GM12874 (cell line): ENCODE results near the gene ASCC1.

Experiments used
- TF ChIP-seq, protein P1 (sequence below): IDR thresholded peaks from 2 replicates; pipeline ENCODE4 v1.5.1; 2011; ENCODE audit warnings: low read depth, mild to moderate bottlenecking, control low read depth, low read length, moderate library complexity; ENCODE audit not compliant: insufficient read depth

The ASCC1 gene

DNA sequence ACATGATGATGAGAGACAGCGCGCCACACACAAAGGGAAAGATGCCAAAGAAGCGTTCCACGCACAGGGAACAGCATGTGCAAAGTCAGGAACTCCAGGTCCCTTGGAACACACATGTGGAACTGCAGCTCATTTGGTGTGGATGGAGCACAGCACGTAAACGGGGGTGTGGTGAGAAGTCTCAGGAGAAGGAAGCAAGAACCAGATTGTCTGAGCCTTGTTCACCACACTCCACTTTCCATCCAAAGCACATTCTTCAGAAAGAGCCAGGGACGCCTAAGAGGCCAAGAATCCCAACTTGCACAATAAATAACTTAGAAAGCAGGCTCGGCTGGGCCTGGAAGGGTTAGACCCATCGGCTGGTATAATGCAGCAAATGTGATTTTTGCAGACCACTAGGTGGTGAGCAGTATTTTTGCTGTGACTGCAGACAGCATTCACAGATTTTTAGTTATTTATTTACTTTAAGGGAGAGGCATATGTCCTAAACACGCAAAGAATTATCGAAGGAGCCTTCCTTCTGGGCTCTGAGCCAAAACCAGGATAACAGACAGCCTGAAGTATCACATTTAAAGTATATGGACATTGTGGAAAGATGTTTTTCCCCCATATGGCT is 27.9 kb upstream of the ASCC1 start:
- TF ChIP-seq, protein P1, sequence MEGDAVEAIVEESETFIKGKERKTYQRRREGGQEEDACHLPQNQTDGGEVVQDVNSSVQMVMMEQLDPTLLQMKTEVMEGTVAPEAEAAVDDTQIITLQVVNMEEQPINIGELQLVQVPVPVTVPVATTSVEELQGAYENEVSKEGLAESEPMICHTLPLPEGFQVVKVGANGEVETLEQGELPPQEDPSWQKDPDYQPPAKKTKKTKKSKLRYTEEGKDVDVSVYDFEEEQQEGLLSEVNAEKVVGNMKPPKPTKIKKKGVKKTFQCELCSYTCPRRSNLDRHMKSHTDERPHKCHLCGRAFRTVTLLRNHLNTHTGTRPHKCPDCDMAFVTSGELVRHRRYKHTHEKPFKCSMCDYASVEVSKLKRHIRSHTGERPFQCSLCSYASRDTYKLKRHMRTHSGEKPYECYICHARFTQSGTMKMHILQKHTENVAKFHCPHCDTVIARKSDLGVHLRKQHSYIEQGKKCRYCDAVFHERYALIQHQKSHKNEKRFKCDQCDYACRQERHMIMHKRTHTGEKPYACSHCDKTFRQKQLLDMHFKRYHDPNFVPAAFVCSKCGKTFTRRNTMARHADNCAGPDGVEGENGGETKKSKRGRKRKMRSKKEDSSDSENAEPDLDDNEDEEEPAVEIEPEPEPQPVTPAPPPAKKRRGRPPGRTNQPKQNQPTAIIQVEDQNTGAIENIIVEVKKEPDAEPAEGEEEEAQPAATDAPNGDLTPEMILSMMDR, result peak; percentile 21; the same call in 1 of the 2 replicates

DNA sequence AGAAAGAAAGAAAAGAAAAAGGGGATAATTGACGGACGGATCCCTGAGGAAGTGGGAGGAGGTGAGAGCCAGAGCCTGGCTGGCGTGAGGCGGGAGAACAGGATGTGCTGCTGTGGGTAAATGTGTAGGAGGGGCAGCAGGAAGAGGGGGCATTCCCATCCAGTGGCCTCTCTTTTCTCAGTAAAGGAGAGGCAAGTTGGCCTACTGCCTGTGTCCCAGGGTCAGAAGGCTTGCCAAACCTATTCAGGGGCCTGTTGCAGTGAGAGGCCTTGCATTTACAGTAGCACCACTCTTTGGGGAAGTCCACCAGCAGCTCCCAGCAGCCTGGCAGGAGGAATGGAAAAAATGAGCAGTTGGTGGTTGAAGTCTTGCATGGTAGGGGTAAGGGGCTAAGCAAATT is 26.6 kb upstream of the ASCC1 start:
- TF ChIP-seq, protein P1, result no peak

DNA sequence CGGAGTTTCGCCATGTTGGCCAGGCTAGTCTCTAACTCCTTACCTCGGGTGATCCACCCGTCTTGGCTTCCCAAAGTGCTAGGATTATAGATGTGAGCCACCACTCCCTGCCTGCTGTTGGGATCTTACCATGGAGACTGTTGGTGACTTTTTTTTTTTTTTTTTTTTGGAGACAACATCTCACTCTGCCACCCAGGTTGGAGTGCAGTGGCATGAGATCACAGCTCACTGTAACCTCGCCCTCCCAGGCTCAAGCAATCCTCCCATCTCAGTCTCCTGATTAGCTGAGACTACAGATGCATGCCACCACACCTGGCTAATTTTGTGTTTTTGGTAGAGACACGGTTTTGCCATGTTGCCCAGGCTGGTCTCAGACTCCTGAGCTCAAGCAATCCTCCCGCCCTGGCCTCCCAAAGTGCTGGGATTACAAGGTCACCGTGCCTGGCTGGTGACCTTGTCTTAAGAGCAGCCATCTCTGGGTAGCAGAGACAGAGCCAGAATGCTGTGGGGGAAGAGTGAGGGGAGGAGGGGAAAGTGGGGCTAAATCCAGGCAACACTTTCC is 25.7 kb upstream of the ASCC1 start:
- TF ChIP-seq, protein P1, result no peak

DNA sequence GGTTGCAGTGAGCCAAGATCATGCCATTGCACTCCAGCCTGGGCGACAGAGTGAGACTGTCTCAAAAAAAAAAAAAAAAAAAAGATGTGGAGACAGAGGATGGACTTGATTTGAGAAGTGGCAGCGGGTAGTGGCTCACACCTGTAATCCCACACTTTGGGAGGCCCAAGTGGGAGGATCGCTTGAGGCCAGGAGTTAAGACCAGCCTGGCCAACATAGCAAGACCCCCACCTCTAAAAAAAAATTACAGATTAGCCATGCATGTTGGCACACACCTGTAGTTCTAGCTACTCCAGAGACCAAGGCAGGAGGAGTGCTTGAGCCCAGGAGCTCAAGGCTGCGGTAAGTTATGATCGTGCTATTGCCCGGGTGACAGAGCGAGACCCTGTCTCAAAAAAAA is 24.3 kb upstream of the ASCC1 start:
- TF ChIP-seq, protein P1, result no peak

DNA sequence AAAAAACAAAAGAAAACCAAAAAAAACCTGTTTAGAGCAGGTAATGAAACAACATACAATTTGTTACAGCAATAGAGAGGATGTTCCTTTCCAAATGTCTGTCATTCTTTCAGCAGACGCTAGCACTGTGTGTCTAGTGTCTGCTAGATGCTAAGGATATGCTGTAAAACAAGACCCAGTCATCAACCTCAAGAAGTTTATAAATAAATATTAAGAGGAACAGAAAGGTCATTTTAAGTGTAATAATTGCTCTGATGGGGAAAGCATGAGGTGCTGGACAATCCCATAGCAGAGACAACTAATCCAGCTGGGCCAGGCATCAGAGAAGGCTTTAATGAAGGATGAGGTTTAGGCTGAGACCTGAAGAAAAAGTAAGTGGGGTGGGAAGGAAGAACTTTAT is 23.3 kb upstream of the ASCC1 start:
- TF ChIP-seq, protein P1, result no peak

DNA sequence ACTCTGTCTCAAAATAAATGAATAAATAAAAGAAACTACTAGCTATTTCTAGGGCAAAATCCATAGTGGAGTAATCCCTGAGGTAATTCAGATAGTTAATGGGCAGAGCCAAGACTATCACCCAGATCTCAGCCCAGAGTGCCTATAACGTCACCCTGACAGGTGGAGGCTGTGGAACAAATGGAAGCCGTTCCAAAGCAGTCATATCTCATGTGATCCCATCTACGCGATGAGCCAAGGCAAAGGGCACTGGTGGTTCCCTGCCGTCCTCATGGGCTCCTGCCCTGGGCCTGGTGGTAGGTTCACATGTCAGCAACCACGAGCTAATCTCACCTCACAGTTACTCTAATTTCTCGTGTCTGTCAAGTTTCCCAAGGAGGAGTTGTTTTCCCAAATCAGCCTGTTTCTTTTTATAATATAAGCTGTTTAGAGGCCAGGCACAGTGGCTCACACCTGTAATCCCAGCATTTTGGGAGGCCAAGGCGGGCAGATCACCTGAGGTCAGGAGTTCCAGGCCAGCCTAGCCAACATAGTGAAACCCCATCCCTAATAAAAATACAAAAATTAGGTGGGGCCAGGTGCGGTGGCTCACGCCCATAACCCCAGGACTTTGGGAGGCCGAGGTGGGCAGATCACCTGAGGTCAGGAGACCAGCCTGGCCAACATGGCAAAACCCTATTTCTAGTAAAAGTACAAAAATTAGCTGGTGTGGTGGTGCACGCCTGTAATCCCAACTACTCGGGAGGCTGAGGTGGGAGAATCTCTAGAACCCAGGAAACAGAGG is 22.5 kb upstream of the ASCC1 start:
- TF ChIP-seq, protein P1, result no peak

DNA sequence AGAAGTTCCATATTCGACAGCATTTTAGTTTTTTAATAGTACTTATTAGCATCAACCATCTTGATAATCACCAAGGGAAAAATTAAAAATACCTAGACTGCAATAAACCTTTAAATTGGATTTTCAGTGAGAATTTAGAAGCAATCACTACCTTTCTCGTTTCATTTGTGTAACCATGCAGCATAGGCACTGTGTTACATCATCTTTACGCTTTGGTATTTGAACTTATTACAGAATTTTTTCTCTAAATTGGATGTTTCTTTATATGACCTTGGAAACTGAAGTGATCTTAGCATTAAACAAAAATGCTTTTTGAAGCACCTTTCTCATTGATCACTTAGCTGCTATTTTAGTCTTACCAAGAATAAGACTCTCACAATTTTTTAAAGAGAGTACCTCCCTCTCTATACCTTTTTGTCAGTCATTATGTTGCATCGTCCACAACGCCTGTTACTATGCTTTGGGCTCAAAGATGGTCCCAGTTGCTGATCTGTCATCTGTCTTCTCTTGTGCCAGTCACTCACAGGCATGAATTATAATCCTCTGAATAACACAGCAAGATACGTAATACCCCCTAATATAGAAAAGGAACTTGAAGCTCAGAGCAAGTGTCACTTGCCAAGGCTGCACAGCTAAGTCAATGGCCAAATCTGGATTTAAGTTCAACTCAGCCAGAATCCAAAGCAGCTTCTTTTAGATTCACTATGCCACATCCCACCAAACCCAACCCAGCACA is 19.6 kb upstream of the ASCC1 start:
- TF ChIP-seq, protein P1, result no peak
